ENCODE results near the gene KLF3. TPM values are rescaled to one million over a fixed set of nuclear protein-coding genes. Genes with fewer than 3 reads are reported as not detected.

KLF3 gene
- total RNA-seq, 1 donor from 2014 or later, result 16.9 TPM

DNA sequence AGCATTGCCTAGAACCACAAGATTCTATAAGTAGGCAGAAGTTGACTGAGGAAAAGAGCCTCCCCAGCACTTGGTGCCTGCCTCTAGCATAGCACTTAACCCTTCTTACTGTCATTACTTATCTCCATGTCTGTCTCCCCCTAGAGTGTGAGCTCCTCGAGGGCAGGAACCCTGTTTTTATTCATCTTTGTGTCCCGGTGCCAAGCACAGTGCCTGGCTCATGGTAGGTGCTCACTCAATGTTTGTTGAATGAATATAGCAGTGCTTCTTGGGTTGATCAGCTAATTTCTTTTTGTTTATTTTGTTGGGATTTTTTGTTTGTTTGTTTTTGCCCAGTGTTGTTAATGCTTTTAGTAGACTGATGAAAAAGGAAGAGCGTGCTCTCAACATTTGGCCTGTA is 30.3 kb downstream of the KLF3 start:
- DNase-seq (ENCODE audit: low read depth, low spot score), result no peak

DNA sequence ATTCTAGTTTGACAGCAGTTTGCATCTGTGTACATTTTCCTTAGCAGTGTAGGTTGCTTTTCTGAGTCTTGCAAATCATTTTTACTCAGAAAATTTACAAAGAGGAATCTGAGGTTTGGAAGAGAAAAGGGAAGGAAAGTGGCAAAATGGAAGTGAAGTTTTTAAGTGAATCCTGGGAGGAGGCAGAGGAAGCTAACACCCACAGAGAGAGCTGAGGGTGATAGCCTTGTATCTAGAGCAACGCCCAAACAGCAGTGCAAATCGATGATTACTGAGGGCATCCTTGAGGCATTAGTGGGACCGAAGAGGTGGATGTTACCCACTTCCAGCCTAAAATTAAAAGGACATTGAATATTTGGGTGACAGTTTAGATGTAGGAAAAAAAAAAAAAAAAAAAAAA is 31.8 kb downstream of the KLF3 start:
- DNase-seq (ENCODE audit: low read depth, low spot score), result no peak

DNA sequence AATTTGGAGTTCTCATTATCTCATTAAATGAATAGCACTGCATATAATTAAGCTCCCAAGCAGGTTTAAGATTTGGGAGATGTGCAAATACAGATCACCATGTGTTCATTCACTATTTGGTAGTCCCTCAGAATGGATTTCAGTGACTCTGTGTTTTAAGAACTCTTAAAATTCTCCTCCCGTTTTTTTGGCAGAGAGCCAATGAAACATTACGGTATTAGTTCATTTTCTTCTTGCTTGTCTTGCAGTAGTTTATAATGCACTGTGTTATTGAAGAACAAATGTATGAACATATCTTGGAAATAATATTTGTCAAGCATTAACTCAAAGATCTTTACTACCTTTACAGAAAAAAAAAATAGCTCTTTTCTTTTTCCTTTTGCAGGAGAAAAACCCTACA is 32.7 kb downstream of the KLF3 start:
- DNase-seq (ENCODE audit: low read depth, low spot score), result no peak

DNA sequence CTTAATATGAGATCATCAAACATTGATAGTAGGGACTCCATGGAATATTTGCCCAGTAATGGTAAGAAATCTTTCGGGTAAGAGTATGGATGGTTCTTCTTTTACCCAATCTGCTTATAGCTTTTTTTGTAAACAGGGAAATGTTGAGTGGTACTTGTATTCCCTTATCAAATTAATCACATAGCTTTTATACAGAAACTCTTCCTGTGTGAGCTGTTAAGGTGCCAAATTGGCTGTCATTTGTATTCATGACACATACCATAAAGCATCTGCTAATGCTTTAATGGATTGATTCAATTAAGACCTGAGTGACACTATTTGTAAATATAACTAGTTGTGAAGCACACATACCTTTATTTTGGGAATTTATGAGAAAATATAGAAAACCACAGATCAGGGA is 34.2 kb downstream of the KLF3 start:
- no peak for DNase-seq (ENCODE audit: low read depth, low spot score)

DNA sequence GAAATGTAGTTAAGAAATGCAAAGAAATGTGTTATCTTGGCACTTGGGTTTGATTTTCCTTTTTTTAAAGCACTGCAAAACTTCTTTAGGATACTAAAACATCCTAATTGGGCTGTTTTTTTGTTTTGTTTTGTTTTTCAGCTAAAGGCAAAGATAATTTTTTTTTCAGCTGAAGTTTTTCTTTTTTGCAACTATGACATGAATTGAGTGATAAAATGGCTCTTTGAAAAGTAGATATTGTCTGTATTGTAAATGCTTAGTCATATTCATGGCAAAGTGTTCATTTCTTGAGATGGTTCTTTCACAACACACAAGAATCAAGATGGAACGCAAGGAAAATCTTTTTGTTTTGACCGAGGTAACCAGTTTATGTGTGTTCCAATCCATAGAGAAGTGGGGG is 35.1 kb downstream of the KLF3 start:
- no peak for DNase-seq (ENCODE audit: low read depth, low spot score)

DNA sequence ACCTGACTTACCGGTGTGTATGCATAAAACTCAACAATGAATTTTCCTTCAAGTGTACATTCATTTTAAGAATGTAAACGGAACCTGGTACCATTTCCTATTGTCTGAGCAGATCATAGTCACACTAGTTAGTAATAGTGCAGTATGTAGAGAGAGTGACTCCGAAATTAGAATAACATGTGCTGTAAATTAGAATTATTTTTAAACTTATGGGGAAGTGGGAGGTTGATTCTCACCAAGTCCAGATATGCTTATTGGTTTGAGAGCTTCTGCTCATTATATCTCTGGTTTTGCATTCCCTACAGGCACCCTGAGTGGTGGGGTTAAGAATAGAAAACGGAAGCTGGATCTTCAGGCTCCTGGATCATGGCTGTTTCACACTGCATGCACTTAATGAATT is 39.6 kb downstream of the KLF3 start:
- DNase-seq (ENCODE audit: low read depth, low spot score), result no peak

DNA sequence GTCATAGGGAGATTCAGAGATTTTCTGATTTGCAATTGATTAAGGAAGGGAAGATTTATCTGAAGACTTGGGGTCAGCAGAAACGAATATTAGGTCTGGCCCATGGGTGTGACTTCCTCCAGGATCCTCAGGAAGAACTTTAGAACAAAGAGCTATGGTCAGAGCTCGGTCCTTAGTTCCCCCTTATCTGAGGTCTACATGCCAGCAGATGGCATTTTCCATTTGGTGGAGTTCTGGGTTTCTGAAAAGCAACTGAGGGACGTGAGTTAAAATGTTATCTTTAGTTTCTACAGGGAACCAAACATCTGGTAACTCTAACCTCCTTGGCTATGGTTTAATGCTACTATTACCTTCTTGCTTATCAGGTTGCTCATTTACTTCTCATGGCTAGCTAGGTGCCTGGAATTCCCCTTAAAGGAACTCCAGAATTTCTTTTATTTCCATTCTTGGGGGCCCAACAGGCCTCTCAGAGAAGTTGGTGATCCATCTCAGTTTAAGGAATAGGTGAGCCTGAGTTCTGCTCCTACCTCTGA is 40.7 kb downstream of the KLF3 start:
- no peak for DNase-seq (ENCODE audit: low read depth, low spot score)

DNA sequence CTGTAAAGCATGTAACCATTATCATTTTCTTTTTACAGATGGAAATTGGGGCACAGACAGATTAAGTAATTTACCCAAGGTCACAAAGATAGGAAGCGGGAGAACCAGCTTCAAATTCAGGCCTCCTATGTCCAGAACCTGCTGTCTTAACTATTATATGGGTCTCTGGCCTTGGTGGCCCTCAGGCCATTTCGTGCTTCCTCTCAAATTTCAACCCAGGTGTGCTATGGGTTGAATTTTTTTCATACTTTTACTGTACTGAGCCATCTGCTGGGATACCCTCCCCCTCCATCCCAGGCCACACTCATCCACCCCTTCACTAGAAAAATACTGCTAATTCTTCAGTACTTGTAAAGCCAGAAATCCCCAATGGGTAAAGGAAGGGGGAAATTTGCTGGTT is 42.3 kb downstream of the KLF3 start:
- no peak for DNase-seq (ENCODE audit: low read depth, low spot score)

DNA sequence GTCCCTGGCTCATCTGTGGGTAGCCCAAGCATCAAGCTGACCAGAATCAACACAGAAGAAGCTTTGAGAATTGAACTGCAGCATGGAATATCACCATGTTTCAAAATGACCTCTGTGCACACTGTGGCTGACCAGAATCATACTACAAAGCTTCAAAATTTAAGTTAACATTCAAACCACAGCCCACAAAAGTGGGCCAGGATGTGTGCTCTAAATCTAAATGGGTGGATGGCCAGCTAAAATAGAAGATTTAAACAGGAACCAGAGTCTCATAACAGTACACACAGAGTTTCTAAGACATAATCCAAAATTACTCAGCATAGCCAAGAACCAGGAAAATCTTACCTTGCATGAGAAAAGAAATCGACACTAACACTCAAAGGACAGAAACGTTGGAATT is 46.1 kb downstream of the KLF3 start:
- DNase-seq (ENCODE audit: low read depth, low spot score), result no peak

DNA sequence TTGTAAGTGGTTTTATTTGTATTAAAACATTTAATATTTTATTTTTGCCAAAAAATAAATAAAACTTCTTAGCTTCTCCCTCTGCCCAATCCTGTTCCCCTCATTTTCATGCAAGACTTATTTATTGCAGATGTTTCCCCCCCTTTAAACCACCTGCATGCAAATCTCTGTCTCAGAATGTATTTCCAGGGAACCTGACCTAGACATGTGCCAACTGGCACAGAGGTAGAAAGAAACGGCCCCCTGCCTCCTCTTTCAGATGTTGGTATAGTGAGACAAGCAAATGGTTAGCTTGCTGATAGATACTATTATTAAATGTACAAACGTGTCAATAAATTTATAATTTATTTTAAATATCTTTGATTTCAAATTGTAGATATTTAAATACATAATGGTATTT is 47.1 kb downstream of the KLF3 start:
- DNase-seq (ENCODE audit: low read depth, low spot score), result no peak

DNA sequence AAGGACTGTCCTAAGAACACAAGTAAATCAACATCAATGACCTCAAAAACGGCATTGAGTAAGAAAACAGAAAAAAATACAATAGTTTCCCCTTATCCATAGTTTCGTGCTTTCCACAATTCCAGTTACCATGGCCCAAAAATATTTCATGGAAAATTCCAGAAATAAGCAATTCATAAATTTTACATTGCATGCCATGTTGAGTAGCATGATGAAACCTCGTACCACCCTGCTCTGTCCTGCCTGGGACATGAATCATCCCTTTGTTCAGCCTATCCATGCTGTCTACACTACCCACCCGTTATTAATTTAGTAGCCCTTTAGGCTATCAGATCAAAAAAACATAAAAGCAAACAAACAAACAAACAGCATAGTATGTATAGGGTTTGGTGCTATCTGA is 51.1 kb downstream of the KLF3 start:
- no peak for DNase-seq (ENCODE audit: low read depth, low spot score)

DNA sequence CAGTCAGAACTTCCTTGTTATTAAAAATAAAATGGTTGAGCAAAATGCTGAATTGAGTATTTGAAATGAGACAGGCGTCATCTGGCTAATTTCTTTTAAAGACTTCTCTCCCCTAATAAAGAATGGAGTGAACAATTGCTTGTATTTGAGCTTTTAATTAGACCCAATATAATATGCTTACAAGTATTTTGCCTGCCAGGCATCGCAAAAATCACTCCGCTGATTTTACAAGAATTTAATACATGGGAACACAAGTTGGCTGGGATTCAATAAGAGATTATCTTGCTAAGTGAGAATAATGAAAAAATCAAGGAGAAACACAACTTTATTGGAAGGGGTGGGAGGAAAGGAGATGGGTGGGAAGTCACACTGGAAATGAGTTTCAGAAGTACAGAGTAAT is 52.3 kb downstream of the KLF3 start:
- DNase-seq (ENCODE audit: low read depth, low spot score), result no peak

DNA sequence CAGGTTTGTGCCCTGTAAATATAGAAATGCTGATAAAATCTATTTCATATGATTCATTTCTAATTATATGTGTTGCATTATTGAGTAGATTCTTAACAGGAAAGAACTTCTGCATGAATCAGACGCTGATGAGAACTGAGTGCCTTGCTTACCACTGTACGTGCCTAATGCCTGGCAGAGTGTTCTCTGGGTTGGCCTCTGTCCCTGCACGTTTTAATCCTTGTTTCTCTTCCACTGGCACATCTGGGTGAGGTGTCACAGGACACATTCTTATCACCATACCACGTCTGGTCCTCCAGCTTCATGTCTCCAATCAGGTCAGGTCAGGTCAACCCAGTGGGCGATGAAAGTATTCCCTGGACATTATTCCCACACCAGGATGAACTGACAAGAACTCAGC is 53.6 kb downstream of the KLF3 start:
- peak; percentile 51 for DNase-seq (ENCODE audit: low read depth, low spot score)

DNA sequence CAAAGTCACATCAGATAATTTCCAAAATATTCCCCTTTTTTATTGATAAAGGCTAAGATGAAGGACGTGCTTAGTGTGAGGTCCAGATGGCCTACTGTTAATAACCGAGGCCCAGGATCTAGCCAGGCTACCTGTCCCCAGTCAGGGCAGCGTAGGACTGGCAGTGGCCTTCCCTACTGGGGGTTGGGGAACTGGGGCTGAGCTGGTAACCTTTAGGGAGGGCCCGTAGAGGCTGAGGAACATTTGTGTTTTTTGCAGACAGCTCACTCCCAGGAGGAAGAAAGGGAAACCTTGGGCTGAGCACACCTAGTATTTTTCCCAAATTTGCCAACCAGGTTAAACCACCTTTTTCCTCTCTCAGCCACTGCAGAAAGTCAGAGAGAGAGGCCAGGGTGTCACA is 59.1 kb downstream of the KLF3 start:
- DNase-seq (ENCODE audit: low read depth, low spot score), result no peak

DNA sequence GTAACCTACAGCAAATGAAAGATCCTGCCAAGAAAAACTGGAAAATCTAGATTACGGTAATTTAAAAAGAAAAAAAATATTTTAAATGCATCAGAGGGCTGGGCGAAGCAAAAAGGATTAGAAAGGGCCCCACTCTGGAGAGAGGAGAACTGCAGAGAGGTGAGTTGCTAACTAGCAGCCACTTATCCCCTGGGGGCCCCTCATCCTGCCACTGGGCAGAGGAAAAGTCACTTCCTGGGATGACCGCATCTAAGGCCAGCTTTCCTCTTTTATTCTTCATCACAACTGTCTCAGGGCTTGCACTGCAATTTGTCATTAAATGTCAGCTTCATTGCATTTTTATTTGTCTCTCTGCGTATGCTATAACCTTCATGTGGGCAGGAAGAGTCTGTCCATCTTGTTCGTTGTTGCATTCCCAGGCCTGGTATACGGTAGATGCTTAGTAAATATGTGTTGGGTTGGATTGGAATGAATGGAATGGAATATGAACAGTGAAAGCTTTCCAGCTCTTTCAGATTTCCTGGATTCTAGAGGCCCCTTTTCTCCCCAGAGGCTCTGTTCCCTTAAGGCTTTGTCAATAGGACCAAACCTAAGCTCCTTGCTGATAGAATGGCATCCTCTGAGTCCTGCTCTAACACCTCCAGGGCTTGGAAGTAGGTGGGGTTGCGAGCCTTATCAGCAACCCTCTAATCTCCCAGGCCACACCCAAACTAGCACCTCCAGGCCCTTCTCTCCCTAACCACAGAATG is 59.9 kb downstream of the KLF3 start:
- DNase-seq (ENCODE audit: low read depth, low spot score), result no peak

DNA sequence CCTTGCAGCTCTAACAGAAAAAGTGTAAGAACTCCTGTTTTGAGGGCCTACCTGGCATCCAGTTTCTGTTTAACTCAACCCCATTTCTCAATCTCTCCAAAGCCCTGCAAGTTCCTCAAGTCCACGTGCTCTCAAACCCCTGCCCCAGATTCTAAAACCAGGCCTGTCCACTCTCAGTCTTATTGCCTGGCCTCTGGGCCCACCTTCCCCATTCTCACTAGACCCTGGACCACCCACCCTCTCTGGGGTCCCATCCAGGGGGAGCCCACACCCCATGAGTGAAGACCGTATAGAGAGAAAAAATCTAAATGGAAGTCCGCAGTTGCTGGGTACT is 60.4 kb downstream of the KLF3 start:
- no peak for DNase-seq (ENCODE audit: low read depth, low spot score)

DNA sequence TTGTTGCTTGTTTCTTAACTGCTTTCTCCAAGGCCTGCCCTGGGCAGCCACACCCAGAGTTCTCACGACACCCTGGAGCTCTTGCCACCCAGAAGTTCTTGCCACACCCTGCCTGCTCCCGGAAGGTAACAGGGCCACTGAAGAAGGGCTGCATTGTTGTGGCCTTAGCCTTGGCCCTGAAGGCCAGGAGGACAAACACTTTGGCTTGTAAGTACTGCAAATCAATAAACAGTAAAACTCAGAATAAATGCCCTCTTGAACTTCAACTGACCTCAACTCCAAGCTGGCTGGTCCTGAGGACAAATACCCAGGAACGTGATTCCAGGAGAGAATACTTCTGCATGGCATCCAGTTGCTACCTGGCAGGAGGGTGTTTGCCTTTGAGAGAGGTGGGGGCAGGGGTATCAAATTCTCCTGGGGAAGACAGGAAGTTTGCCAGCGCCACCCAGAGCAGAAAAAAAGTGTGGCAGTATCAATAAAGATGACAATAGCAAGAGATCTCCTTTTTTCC is 64.7 kb downstream of the KLF3 start:
- no peak for DNase-seq (ENCODE audit: low read depth, low spot score)

DNA sequence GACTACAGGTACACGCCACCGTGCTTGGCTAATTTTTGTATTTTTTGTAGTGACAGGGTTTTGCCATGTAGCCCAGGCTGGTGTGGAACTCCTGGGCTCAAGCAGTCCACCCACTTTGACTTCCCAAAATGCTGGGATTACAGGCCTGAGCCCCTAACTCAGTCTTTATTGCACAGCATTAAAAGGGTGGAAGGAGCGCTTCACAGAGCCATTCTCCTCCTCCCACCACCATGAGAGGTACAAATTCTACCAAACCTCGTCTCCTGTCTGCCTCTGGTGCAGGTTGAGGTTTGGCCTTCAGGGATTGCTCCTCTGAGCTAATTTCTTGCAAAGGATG is 66.5 kb downstream of the KLF3 start:
- no peak for DNase-seq (ENCODE audit: low read depth, low spot score)

DNA sequence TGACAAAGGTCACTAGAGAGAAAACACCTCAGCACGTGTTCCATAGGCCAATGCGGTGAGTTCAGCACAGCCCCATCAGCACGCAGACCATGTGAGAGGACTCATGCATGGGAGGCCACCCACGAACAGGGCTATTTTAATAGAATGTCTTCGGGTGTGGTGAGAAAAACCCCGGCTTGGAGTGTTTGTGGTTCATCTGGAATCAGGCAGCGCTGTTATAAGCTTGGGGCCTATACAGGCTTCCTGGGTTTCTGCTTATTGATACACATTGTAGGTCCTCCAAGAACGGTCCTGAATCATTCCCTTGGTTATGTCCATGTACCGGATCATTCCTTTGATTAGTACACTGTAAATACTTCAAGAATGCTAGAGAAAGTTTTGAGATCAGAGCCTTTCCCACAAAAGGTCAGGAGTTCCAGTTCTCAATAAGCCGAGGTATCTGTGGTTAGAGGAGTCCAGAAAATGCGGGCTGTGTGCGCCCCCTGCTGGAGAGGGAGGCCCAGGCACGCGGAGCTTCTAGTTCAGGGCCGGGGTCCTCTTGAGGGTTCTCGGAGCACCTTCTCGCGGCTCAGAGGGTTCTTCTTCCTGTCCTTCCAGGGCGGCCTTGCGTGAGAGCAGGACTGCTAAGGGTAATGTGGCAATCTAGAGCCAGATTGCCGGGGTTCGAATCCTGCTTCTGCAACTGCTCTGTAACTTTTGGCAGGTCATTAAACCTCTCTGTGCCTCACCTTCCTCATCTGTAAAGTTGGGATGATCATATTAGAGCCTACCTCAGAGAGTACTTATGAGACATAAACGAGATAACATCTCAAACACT is 67.0 kb downstream of the KLF3 start:
- no peak for DNase-seq (ENCODE audit: low read depth, low spot score)

DNA sequence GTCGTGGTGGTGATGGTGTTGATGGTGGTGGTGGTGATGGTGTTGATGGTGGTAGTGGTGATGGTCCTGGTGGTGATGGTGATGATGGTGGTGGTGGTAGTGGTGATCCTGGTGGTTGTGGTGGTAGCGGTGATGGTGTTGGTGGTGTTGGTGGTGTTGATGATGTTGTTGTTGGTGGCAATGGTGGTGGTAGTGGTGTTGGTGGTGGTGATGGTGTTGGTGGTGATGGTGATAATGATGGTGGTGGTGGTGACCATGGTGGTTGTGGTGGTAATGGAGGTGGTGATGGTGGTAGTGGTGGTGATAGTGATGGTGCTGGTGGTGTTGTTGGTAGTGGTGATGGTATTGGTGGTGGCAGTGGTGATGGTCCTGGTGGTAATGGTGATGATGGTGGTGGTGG is 69.7 kb downstream of the KLF3 start:
- DNase-seq (ENCODE audit: low read depth, low spot score), result no peak

DNA sequence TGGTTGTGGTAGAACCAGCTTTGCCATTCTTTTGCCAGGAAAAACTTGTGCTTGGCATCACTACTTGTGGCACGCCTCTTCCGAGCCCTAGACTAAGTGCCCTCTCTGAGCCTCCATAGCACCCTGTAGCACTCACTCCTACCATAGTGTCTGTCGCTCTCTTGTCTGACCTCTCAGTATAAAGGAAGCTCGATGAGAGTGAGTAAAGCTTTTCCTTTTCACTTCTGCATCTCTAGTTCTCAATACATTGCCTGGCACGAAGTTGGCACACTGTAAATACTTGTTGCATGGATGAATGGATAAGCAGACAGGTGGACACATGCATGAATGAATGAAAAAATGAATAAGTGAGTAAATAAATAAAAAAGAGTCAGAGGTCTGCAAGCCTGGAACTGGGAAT is 70.4 kb downstream of the KLF3 start:
- no peak for DNase-seq (ENCODE audit: low read depth, low spot score)

DNA sequence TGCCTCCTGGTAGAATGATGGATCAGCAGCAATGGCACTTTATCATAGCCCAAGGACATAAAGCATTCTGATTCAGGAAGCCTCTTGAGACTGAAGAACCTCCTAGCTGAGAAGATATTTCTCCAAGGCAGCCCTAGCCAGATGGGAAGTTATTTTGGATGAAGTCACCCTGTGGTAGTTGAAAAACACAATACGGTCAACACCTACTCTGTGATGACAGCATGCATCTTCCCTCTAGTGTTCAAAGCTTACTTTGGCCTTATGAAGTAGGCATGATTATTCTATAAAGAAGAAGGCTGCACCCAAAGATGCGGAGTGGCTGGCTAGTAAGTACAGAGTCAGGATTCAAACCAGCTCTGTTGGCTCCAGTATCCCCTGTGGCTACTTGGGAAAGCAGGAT is 70.9 kb downstream of the KLF3 start:
- no peak for DNase-seq (ENCODE audit: low read depth, low spot score)

DNA sequence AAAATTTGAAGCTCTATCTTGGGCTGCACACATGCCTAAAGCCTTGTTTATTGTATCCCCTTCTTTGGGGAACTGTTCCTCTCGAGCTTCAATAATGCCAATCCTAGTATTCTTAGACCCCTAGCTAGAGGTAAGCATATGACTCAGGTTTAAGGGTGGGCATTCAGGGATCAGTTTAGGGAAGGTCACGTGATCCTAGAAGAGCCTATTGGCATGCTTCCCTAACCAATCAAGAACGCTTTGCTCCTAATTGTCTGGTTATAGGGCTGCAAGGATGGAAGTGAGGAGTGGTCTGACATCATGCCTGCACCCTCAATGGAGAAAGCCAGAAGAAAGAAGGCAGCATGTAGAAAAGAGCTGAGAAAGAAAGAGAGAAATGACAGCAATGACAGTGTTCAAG is 71.9 kb downstream of the KLF3 start:
- DNase-seq (ENCODE audit: low read depth, low spot score), result no peak

Measured in pulmonary artery endothelial cell (primary cell).